GM12865 (cell line): ENCODE measurements around the gene TNF.

Experiments
- DNase-seq: peaks from one replicate; pipeline ENCODE4 v3.0.0; 2010; ENCODE audit warnings: low read depth
- H3K4me3 ChIP-seq: 2 replicates; pipeline ENCODE4 v1.5.1; 2011; ENCODE audit warnings: mild to moderate bottlenecking, low read depth, low read length, control low read depth
- CTCF ChIP-seq: IDR thresholded peaks from 2 replicates; pipeline ENCODE4 v1.5.1; 2011; ENCODE audit warnings: low read length, control low read depth, low read depth, inconsistent platforms; ENCODE audit not compliant: insufficient read depth; ENCODE audit errors: missing control alignments

TNF gene

GRCh38 chr6:31573239-31574105, 1.9 kb upstream of the TNF start:
- TF ChIP-seq CTCF = no peak
- DNase-seq = no peak
- peak overlapping the region; percentile 73 for H3K4me3 ChIP-seq

GRCh38 chr6:31574106-31575061, 981 bp upstream of the TNF start:
- TF ChIP-seq CTCF = no peak
- H3K4me3 ChIP-seq = peak overlapping the region; percentile 73
- DNase-seq = peak; percentile 70

- TF ChIP-seq CTCF = no peak
- H3K4me3 ChIP-seq = peak overlapping the region; percentile 73
- no peak for DNase-seq
Measured at GRCh38 chr6:31575952-31576685, 754 bp downstream of the TNF start.

DNA sequence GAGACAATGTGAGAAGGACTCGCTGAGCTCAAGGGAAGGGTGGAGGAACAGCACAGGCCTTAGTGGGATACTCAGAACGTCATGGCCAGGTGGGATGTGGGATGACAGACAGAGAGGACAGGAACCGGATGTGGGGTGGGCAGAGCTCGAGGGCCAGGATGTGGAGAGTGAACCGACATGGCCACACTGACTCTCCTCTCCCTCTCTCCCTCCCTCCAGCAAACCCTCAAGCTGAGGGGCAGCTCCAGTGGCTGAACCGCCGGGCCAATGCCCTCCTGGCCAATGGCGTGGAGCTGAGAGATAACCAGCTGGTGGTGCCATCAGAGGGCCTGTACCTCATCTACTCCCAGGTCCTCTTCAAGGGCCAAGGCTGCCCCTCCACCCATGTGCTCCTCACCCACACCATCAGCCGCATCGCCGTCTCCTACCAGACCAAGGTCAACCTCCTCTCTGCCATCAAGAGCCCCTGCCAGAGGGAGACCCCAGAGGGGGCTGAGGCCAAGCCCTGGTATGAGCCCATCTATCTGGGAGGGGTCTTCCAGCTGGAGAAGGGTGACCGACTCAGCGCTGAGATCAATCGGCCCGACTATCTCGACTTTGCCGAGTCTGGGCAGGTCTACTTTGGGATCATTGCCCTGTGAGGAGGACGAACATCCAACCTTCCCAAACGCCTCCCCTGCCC, 1.7 kb downstream of the TNF start:
- no peak for TF ChIP-seq CTCF
- DNase-seq = peak; percentile 78
- peak overlapping the region; percentile 73 for H3K4me3 ChIP-seq

DNA sequence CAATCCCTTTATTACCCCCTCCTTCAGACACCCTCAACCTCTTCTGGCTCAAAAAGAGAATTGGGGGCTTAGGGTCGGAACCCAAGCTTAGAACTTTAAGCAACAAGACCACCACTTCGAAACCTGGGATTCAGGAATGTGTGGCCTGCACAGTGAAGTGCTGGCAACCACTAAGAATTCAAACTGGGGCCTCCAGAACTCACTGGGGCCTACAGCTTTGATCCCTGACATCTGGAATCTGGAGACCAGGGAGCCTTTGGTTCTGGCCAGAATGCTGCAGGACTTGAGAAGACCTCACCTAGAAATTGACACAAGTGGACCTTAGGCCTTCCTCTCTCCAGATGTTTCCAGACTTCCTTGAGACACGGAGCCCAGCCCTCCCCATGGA, 2.2 kb downstream of the TNF start:
- peak; percentile 15 for DNase-seq
- H3K4me3 ChIP-seq = peak overlapping the region; percentile 73
- TF ChIP-seq CTCF = no peak
